Measurements from ENCODE around the gene MAP4K4.

Gene MAP4K4

DNA sequence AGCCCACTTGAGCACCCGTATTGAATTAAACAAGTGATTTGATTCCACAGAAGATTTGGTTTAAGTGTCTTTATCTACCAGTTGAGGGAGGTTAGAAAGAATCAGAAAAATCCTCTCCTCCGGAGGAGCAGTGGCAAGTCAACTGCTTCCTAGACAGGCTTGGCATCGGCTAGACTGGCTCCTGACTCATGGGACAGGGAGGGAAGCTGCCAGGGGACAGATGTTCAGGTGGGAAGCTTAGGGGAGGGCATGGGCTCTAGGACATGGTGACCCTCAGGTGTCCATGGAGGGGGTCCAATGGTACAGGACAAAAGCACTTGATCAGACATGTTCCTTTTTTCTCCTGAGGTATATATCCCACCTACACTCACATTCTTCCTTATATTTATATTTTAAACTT, 175.0 kb downstream of the MAP4K4 start:
- no peak for TF ChIP-seq ZNF274 (IDR thresholded peaks at IDR 0.05; ENCODE audit: low read depth, low read length)
- H3K4me3 ChIP-seq (ENCODE audit: low read length), result no peak overlapping the region

DNA sequence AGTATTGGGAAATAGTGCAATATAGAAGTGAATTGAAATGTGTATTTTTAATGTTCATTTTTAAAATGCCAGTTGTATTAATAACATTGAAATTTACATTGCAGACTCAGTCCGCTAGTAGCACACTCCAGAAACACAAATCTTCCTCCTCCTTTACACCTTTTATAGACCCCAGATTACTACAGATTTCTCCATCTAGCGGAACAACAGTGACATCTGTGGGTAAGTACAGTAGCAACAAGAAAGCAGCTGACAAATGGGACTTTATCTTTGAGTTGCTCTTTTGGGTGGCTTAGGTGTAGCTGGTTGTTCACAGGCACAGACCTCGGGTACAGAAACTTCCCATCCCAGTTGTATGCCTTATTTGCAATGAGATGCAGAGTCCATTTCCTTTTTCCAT, 176.0 kb downstream of the MAP4K4 start:
- H3K4me3 ChIP-seq (ENCODE audit: low read length), result no peak overlapping the region
- TF ChIP-seq ZNF274 (IDR thresholded peaks at IDR 0.05; ENCODE audit: low read depth, low read length), result no peak

DNA sequence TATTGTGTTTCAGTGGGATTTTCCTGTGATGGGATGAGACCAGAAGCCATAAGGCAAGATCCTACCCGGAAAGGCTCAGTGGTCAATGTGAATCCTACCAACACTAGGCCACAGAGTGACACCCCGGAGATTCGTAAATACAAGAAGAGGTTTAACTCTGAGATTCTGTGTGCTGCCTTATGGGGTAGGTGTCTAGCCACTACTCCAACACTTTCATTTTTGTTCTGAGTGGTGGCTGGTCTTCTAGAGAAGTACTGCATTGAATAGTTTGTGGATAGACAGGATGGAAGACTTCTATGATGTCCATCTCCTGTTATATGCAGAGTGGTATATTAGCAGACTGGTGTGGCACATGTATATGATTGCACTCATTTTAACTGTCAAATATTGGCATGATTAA, 176.6 kb downstream of the MAP4K4 start:
- H3K4me3 ChIP-seq (ENCODE audit: low read length), result no peak overlapping the region
- TF ChIP-seq ZNF274 (IDR thresholded peaks at IDR 0.05; ENCODE audit: low read depth, low read length), result no peak

DNA sequence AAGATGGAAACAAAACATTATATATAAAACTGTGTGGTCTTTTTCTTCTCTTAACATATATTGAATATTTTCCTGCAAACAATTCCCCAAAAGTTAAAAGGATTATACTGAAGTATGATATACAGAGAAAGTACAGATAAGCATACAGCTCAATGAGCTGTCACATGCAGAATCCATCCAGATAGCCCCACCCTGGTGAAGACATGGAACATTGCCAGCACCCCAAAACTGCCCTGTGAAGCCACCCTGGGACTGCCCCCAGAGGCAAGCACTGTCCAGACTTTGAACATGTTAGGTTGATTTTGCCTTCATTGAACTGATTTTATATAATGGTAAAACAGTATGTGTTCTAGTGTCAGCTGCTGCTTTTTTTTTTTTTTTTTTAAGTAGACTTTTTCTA, 182.0 kb downstream of the MAP4K4 start:
- H3K4me3 ChIP-seq (ENCODE audit: low read length), result no peak overlapping the region

GRCh38 chr2:101881131-101881530, 183.6 kb downstream of the MAP4K4 start:
- no peak for TF ChIP-seq ZNF274 (IDR thresholded peaks at IDR 0.05; ENCODE audit: low read depth, low read length)
- H3K4me3 ChIP-seq (ENCODE audit: low read length), result no peak overlapping the region

More for the DNA sequence above, 182.0 kb downstream of the MAP4K4 start:
- TF ChIP-seq ZNF274 (IDR thresholded peaks at IDR 0.05; ENCODE audit: low read depth, low read length), result no peak

DNA sequence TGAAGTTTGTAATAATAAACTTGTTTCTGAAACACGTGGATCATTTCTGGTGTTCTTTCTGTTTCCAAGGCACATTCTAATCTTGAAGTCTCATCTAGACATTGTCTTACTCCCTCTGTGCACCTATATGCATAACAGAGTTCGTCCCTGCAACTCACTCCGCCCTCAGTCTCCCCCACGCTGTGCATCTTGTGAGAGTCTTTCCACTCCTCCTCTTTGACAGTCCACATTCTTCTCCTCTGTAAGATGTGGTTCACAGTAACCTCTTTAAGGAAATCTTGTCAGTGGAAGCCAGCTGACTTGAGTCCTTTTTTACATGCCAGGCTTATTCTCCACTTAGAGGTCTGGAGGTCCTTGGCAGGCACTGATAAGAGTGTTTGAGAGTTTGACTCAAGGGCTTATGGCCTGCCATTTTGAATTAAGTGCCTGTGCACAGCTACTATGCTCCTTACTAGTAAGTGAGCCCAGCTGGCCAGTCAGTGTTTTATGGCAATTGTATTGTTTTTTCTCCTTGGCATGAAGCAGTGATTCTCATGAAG, 185.3 kb downstream of the MAP4K4 start:
- TF ChIP-seq ZNF274 (IDR thresholded peaks at IDR 0.05; ENCODE audit: low read depth, low read length), result no peak
- no peak overlapping the region for H3K4me3 ChIP-seq (ENCODE audit: low read length)

- TF ChIP-seq ZNF274 (IDR thresholded peaks at IDR 0.05; ENCODE audit: low read depth, low read length), result no peak
- no peak overlapping the region for H3K4me3 ChIP-seq (ENCODE audit: low read length)
Measured at GRCh38 chr2:101883860-101884259, 186.4 kb downstream of the MAP4K4 start.

GRCh38 chr2:101884423-101884822, 186.9 kb downstream of the MAP4K4 start:
- no peak overlapping the region for H3K4me3 ChIP-seq (ENCODE audit: low read length)
- no peak for TF ChIP-seq ZNF274 (IDR thresholded peaks at IDR 0.05; ENCODE audit: low read depth, low read length)

GRCh38 chr2:101887328-101887727, 189.8 kb downstream of the MAP4K4 start:
- H3K4me3 ChIP-seq (ENCODE audit: low read length), result no peak overlapping the region
- no peak for TF ChIP-seq ZNF274 (IDR thresholded peaks at IDR 0.05; ENCODE audit: low read depth, low read length)

DNA sequence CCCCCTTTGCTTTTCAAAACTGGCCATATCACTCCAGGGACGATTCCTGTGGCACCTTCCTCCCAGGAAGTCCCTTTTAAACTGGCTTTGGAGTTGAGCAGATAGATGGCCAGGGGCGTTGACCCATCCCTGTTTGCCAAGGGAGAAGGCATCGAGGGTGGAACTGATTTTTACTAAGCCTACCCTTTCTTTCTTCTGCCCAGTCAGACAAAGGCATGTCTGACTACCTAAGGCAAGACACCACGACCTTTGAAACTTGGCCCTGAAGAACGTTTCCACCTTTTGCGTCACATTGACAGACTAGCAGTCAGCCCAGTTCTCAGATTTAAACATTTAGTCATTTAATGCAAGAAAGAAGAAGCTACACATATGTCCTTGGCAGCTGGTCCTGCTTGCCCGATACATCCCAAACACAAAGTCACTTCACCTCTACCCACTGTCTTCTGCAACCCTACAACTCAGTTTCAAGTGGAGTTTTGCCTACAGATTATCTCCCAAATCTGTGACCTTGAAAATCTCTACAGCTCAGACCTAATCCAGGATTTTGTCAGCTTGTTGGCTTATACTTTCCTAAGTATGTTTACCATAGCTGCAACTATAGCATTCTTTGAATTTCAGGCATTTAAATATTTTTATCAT, 192.1 kb downstream of the MAP4K4 start:
- TF ChIP-seq ZNF274 (IDR thresholded peaks at IDR 0.05; ENCODE audit: low read depth, low read length), result no peak
- no peak overlapping the region for H3K4me3 ChIP-seq (ENCODE audit: low read length)

GRCh38 chr2:101892377-101892776, 194.9 kb downstream of the MAP4K4 start:
- TF ChIP-seq ZNF274 (IDR thresholded peaks at IDR 0.05; ENCODE audit: low read depth, low read length), result no peak
- H3K4me3 ChIP-seq (ENCODE audit: low read length), result no peak overlapping the region

DNA sequence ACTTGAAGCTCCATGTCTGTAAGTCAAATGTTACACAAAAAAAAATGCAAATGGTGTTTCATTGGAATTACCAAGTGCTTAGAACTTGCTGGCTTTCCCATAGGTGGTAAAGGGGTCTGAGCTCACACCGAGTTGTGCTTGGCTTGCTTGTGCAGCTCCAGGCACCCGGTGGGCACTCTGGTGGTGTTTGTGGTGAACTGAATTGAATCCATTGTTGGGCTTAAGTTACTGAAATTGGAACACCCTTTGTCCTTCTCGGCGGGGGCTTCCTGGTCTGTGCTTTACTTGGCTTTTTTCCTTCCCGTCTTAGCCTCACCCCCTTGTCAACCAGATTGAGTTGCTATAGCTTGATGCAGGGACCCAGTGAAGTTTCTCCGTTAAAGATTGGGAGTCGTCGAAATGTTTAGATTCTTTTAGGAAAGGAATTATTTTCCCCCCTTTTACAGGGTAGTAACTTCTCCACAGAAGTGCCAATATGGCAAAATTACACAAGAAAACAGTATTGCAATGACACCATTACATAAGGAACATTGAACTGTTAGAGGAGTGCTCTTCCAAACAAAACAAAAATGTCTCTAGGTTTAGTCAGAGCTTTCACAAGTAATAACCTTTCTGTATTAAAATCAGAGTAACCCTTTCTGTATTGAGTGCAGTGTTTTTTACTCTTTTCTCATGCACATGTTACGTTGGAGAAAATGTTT, 196.3 kb downstream of the MAP4K4 start:
- H3K4me3 ChIP-seq (ENCODE audit: low read length), result no peak overlapping the region
- no peak for TF ChIP-seq ZNF274 (IDR thresholded peaks at IDR 0.05; ENCODE audit: low read depth, low read length)

DNA sequence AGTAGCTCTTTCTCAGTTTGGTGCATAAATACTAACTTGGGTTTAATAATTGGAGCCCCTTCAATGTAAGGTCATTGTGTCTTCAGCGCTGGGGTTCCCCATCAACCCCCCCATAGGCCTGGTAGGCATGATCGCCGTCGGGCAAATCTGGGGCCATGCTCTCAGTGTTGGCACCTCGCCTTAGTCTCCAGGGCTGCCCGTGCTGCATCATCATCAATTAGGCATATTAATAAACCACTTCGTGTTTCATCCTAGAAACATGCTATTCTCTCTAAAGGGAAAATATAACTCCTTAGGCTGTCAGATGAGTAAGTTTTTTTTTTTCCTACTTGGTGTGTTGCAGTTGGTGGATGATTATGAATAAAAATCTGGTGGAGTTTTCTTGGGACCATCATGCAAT, 197.5 kb downstream of the MAP4K4 start:
- no peak for TF ChIP-seq ZNF274 (IDR thresholded peaks at IDR 0.05; ENCODE audit: low read depth, low read length)
- H3K4me3 ChIP-seq (ENCODE audit: low read length), result no peak overlapping the region

DNA sequence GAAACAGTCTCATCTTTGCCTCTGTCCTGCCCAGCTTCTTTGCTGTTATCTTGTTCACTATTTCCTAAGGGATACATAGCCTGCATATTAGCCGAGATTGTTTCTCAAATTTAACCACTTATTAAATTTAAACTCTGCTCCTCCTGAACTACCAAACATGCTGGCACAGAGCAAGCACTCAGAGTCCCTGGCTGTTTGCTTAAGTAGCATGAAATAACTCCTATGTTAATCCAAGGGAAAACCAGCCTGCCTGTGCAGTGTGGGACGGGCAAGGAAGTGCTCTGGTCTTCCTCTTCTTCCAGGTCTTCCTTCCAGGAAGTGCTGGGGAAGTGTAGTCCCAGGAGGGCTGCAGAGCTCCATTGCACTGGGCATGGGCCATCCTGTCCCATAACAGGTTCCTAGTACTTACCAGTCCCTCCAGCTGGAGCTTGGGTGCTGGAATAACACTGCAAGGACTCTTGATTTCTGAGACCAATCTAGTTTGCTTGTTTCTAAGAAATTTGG, 198.4 kb downstream of the MAP4K4 start:
- TF ChIP-seq ZNF274 (IDR thresholded peaks at IDR 0.05; ENCODE audit: low read depth, low read length), result no peak

DNA sequence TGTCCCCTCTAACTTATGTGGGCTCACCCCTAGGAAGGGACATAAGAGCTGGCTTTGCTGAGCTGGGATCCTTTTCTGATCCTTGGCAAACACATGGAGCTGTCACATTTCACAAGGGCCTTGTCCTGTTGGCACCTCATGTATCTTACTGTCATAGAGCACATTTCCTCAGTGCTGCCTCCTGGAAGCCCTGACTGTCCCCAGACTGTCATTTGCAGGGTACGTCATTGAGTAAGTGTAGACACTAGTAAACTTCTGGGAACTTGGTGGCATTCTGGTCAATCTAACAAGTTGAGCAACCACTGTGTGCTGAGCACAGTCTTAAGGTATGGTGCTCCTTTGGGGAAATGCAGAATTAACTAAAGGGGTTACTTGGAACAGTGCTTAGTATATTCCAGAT, 199.8 kb downstream of the MAP4K4 start:
- no peak overlapping the region for H3K4me3 ChIP-seq (ENCODE audit: low read length)
- no peak for TF ChIP-seq ZNF274 (IDR thresholded peaks at IDR 0.05; ENCODE audit: low read depth, low read length)

More for the DNA sequence above, 198.4 kb downstream of the MAP4K4 start:
- no peak overlapping the region for H3K4me3 ChIP-seq (ENCODE audit: low read length)

Measured in GM08714 (cell line).